Measurements from ENCODE around the gene RAVER2.
A peak's percentile ranks its signal among the peaks of the same experiment; 100 is the strongest.
"Not testable (repeated sequence)": the region's sequence is repeated elsewhere in the genome, so short reads cannot be mapped to it uniquely, and the experiment has no call there.

RAVER2 gene

GRCh38 chr1:64820572-64820971 is 75.7 kb downstream of the RAVER2 start:
- DNase-seq: not testable (repeated sequence)

DNA sequence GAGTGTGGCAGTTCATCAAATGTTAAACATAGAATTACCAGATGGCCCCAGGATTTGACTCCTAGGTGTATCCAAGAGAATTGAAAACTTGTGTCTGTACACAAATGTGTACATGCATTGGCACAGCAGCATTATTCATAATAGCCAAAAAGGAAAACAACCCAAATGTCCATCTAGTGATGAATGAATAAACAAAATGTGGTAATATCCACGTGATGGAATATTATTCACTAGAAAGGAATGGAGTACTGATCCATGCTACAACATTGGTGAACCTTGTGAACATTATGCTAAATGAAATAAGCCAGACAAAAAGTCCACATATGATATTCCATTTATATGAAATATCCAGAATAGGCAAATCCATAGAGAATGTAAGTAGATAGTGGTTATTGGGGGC is 77.7 kb downstream of the RAVER2 start:
- DNase-seq: no peak

- DNase-seq: peak; percentile 63 to 79
These were observed 79.0 kb downstream of the RAVER2 start for GRCh38 chr1:64823691-64824476.

DNA sequence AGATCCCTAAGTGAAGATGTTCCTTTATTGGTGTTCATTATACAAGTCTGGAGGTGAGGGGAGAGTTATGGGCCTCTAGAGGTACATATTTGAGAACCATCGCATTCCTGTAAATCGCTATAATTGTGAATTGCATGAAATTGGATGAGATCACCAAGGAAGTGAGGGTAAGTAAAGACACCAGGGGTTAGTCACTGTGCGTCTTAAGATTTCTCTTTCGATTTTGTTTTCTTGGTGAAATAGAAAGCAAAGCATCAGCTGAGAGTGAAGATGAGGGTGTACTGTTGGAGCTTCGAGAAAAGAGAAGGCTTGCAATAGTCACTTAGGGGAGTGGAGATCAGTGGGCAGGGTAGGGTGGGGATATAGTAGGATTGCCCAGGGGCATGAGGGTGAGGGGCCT is 82.1 kb downstream of the RAVER2 start:
- DNase-seq: peak in 1 of 2 donors; percentile 82

- peak in 1 of 2 donors; percentile 52 for DNase-seq
These were observed 84.0 kb downstream of the RAVER2 start for GRCh38 chr1:64828829-64829228.

DNA sequence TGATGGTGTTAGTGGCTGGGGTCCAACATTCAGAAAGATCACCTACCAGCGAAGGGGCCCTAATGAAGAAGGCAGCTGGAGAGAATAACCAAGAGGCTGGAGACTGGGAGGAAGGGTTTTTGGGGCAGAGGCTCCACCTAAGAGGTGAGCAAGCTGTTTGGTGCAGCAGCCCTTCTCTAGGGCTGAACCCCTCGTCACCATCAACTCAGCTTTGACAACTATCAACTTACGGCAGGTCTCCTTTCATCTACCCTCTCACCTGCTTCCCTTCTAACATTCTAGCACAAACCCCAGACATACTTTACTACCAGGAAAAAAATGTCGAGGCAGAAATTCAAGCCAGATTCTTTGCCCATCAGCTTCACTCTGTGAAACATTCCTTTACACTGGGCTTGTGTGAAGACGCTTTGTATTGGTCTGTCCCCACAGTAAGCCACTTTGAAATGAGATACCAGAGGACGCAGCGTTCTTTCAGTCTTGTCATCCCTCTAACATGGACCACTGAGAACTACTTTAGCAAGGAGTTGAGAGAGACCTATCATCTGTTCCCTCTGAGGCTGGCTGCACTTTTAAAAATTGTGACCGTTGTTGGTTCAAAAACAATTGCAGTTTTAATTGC is 84.6 kb downstream of the RAVER2 start:
- no peak for DNase-seq

DNA sequence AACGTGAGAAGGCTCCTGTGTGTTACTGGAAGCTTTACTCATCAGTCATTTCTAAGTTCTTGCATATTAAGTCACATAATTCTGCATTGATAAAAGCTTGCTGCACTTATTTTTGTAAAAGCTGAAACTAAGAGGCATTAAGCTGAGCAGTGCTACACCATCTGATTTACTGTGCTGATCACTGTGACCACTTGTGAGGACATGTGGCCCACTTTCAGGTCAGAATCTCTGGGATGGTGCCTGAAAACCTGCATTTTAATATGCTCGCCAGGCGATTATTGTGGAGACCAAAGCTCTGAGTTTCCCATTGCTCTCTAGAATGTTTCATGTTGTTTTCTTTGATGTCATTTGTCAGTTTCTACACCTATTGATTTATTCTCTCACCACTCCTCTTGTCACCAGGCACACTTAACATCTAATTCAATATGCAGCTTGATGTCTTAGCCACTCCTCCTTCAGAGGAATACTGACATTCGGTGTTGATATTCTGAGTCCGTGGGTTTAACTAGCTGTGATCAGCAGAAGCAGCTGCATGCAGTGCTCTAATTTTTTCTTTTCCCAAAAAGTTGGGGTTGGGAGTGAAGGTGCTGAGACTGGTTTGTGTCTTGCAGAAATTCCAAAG is 85.3 kb downstream of the RAVER2 start:
- DNase-seq: no peak

- DNase-seq: no peak
These were observed 89.9 kb downstream of the RAVER2 start for GRCh38 chr1:64834734-64835133.

DNA sequence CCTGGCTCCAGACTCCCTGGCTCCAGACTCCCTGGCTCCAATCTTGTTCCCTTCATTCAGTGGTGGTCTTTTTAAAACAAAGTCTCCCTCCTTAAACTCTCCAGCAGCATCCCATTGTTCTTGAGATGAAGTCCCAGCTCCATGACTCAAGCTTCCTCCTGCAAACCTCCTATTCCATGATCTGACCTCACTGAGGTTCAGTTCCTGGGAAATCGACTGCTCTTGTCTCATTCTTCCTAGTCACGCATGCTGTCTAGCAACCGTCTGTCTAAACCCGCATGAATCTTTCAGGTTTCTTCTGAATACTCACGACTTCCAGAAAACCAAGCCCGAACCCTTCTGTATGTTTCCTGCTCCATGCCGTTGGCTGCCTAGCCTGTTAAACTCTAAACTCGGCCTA is 91.9 kb downstream of the RAVER2 start:
- no peak for DNase-seq

- no peak for DNase-seq
These were observed 93.6 kb downstream of the RAVER2 start for GRCh38 chr1:64838486-64838885.

DNA sequence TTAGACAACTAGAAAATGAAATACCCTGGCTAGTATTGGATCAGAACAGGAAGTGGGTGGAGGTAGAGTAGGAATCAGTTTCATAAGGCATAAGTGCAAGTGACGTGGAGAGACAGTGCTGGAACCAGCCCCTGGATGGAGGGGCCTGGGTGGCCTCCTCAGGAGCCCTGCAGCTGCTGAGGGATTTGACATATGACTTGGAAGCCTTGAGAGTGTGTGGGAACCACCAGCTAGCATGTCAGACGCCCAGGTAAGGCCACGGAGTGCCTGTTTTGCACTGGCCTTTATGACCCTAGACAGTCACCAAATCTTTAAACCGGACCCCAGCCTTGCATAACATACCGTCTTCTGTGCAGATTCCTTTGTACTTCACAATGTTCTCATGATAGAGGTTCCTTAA is 94.4 kb downstream of the RAVER2 start:
- no peak for DNase-seq

- DNase-seq: no peak
These were observed 95.0 kb downstream of the RAVER2 start for GRCh38 chr1:64839732-64840405.

GRCh38 chr1:64841330-64842065 is 96.6 kb downstream of the RAVER2 start:
- no peak for DNase-seq

- DNase-seq: no peak
These were observed 97.3 kb downstream of the RAVER2 start for GRCh38 chr1:64842224-64842623.

DNA sequence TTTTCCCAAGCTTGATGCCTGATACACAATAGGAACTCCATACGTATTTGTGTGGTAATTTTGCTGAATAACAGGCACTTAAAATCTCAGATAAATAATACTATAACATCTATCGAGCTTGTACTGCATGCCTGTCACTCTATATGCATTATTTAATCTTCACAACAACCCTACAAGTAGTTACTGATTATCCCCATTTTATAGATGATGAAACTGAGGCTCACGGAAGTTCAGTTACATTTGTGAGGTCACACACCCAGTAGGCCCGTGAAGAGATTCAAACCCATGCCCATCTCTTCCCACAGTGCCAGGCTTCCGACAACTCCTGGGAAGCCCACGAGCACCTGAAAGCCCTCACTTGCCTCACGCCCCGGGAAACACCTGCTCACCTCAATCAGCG is 98.8 kb downstream of the RAVER2 start:
- no peak for DNase-seq

DNA sequence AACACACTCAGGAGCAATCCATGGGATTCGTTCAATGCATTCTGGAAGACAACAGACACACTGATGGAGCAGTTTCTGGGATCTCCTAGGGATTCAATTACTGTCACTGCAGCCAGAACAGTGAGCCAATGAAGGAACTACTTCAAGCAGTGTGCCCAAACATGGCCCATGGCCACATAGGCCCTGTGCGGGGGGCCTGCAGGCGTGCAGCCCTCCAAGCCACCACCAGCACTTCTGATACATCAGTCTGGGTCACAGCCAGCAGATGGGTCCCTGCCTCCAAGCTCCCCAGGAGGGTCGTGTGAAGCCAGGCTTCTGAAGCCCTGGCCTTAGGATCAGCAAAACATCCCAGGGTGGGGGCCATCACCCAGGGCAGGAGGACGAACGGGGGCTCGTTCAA is 99.3 kb downstream of the RAVER2 start:
- no peak for DNase-seq

DNA sequence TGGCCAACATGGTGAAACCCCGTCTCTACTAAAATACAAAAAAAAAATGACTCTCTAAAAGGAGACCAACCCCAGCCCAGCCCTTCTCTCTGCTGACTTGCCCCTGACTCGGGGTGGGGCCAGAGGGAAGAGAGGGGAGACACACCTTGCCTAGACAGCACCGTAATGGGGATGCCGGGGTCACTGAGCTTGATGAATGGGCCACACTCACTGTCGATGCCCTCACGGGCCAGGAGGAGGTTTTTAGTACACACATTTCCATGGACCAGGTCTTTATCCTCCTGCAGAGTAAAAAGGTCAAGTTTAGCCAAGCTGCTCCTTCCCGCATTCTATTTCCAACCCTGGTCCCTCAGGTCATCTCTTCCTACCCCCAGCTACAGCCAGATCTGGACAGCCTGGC is 99.7 kb downstream of the RAVER2 start:
- DNase-seq: no peak

DNA sequence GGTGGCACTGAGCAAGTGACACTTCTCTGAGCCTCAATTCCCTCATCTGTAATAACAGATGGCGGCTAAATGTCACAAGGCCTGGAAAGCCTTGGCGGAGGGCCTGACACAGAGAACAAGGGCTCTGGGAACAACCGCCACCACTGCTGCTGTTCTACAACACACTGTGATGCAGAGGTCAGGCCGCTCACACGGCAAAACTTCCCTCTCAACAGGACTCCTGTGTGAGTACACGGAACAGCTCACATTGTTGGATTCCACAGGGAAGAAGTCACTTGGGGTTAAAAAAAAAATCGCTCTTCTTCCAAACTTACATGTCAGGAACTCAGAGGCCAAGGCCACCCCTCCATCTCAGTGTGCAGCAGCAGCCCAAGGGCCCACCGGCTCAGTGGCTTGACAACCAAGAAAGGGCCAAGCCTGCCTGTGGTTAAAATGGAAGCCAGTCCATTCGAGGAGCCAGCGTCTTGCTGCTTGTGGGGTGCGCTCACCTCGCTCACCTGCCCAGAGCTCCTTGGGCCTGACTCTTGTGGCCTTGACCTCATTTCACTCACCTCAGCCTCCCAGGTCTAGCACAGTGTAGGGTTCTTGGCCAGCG is 101.1 kb downstream of the RAVER2 start:
- no peak for DNase-seq

- no peak for DNase-seq
These were observed 101.9 kb downstream of the RAVER2 start for GRCh38 chr1:64846573-64847430.

GRCh38 chr1:64847666-64848065 is 102.8 kb downstream of the RAVER2 start:
- no peak for DNase-seq

- DNase-seq: no peak
These were observed 103.3 kb downstream of the RAVER2 start for GRCh38 chr1:64848136-64848535.

All from CD4-positive, alpha-beta T cell treated with Interferon alpha-2 for 1 hour (primary cell).